IPS DF 6.9 (cell line): ENCODE results near the gene CENPE.
"Not testable (repeated sequence)": the region's sequence is repeated elsewhere in the genome, so short reads cannot be mapped to it uniquely, and the experiment has no call there.

ENCODE experiments used
- DNase-seq: peaks from one replicate; pipeline ENCODE4 v3.0.0-alpha.2; 2013; ENCODE audit warnings: low read depth, low spot score
- H3K27ac ChIP-seq: one replicate; pipeline ENCODE4 v1.5.1; 2013; ENCODE audit warnings: low read length, control low read depth
- H3K27me3 ChIP-seq: 2 replicates; pipeline ENCODE4 v1.6.1; 2013; ENCODE audit warnings: mild to moderate bottlenecking, low read length; ENCODE audit not compliant: control insufficient read depth, insufficient read depth
- H3K36me3 ChIP-seq: 2 replicates; pipeline ENCODE4 v1.6.1; 2013; ENCODE audit warnings: low read length; ENCODE audit not compliant: control insufficient read depth, insufficient read depth
- H3K4me1 ChIP-seq: 2 replicates; pipeline ENCODE4 v1.6.1; 2013; ENCODE audit warnings: low read length; ENCODE audit not compliant: control insufficient read depth, insufficient read depth
- H3K4me3 ChIP-seq: 2 replicates; pipeline ENCODE4 v1.5.1; 2013; ENCODE audit warnings: mild to moderate bottlenecking, low read length
- H3K9me3 ChIP-seq: 2 replicates; pipeline ENCODE4 v1.6.1; 2013; ENCODE audit warnings: low read length, inconsistent platforms; ENCODE audit not compliant: control insufficient read depth, insufficient read depth
- WGBS: extraction: QIAGEN DNeasy Blood & Tissue Kit; methylation state at CpG from one replicate; pipeline ENCODE4 v1.1.7; 2013; ENCODE audit warnings: mixed read lengths, missing lambda C conversion rate; ENCODE audit not compliant: insufficient read length, insufficient coverage; 5-methylcytosine and 5-hydroxymethylcytosine counted together

The CENPE gene

GRCh38 chr4:103171006-103171405 is 27.1 kb downstream of the CENPE start:
- H3K4me1 ChIP-seq, result no peaks in the 10 kb centered on the region
- no peak for DNase-seq
- no peaks in the 10 kb centered on the region for H3K9me3 ChIP-seq
- H3K36me3 ChIP-seq, result peaks cover 7% of the 10 kb centered on the region
- H3K27ac ChIP-seq, result no peak overlapping the region
- no peaks in the 10 kb centered on the region for H3K27me3 ChIP-seq
- H3K4me3 ChIP-seq, result no peak overlapping the region

- H3K9me3 ChIP-seq, H3K27ac ChIP-seq, H3K4me1 ChIP-seq, H3K27me3 ChIP-seq, DNase-seq, H3K36me3 ChIP-seq, H3K4me3 ChIP-seq: not testable (repeated sequence)
- no CpG with 5 or more reads among the region's 2 CpGs for WGBS
These were observed 28.4 kb downstream of the CENPE start for GRCh38 chr4:103169750-103170149.

GRCh38 chr4:103168993-103169392 is 29.1 kb downstream of the CENPE start:
- H3K9me3 ChIP-seq, result no peaks in the 10 kb centered on the region
- no peaks in the 10 kb centered on the region for H3K4me1 ChIP-seq
- no CpG with 5 or more reads among the region's 1 CpG for WGBS
- no peak for DNase-seq
- H3K4me3 ChIP-seq, result no peak overlapping the region
- no peak overlapping the region for H3K27ac ChIP-seq
- peaks cover 7% of the 10 kb centered on the region for H3K36me3 ChIP-seq
- no peaks in the 10 kb centered on the region for H3K27me3 ChIP-seq

- no peak overlapping the region for H3K27ac ChIP-seq
- WGBS, result no CpG with 5 or more reads among the region's 2 CpGs
- H3K9me3 ChIP-seq, result no peaks in the 10 kb centered on the region
- H3K4me3 ChIP-seq, result no peak overlapping the region
- no peaks in the 10 kb centered on the region for H3K36me3 ChIP-seq
- no peak for DNase-seq
- no peaks in the 10 kb centered on the region for H3K4me1 ChIP-seq
- no peaks in the 10 kb centered on the region for H3K27me3 ChIP-seq
These were observed 36.0 kb downstream of the CENPE start for GRCh38 chr4:103162176-103162575.

GRCh38 chr4:103158760-103159159 is 39.4 kb downstream of the CENPE start:
- Histone ChIP-seq H3K4me1 (no peaks in the 10 kb centered on the region), H3K36me3 (no peaks in the 10 kb centered on the region), H3K27ac (no peak overlapping the region), H3K4me3 (no peak overlapping the region), H3K27me3 (no peaks in the 10 kb centered on the region), H3K9me3 (no peaks in the 10 kb centered on the region)
- DNase-seq, result no peak
- no CpG with 5 or more reads among the region's 4 CpGs for WGBS

- Histone ChIP-seq H3K27ac (no peak overlapping the region), H3K36me3 (no peaks in the 10 kb centered on the region; the same call in 1 of the 2 replicates), H3K4me1 (no peaks in the 10 kb centered on the region), H3K27me3 (no peaks in the 10 kb centered on the region), H3K9me3 (no peaks in the 10 kb centered on the region), H3K4me3 (no peak overlapping the region)
- WGBS, result no CpG with 5 or more reads among the region's 3 CpGs
- DNase-seq, result no peak
These were observed 42.0 kb downstream of the CENPE start for GRCh38 chr4:103156106-103156505.

GRCh38 chr4:103152381-103152780 is 45.8 kb downstream of the CENPE start:
- no peaks in the 10 kb centered on the region for H3K4me1 ChIP-seq
- H3K36me3 ChIP-seq, result no peaks in the 10 kb centered on the region; the same call in 1 of the 2 replicates
- DNase-seq, result no peak
- no CpG with 5 or more reads among the region's 3 CpGs for WGBS
- H3K9me3 ChIP-seq, result no peaks in the 10 kb centered on the region
- H3K27me3 ChIP-seq, result no peaks in the 10 kb centered on the region
- H3K4me3 ChIP-seq, result no peak overlapping the region
- H3K27ac ChIP-seq, result no peak overlapping the region

- Histone ChIP-seq H3K36me3 (no peaks in the 10 kb centered on the region; the same call in 1 of the 2 replicates), H3K27me3 (no peaks in the 10 kb centered on the region), H3K27ac (no peak overlapping the region), H3K4me3 (no peak overlapping the region), H3K4me1 (no peaks in the 10 kb centered on the region), H3K9me3 (no peaks in the 10 kb centered on the region)
- no CpG with 5 or more reads among the region's 1 CpG for WGBS
- no peak for DNase-seq
These were observed 47.5 kb downstream of the CENPE start for GRCh38 chr4:103150677-103151076.

- H3K4me1 ChIP-seq, result no peaks in the 10 kb centered on the region
- H3K27ac ChIP-seq, result no peak overlapping the region
- no peak overlapping the region for H3K4me3 ChIP-seq
- H3K27me3 ChIP-seq, result no peaks in the 10 kb centered on the region
- peaks cover 2% of the 10 kb centered on the region; the same call in 1 of the 2 replicates for H3K36me3 ChIP-seq
- no peak for DNase-seq
- H3K9me3 ChIP-seq, result no peaks in the 10 kb centered on the region
- WGBS, result no CpG with 5 or more reads among the region's 4 CpGs
These were observed 53.2 kb downstream of the CENPE start for GRCh38 chr4:103144926-103145325.

- Histone ChIP-seq H3K9me3 (no peaks in the 10 kb centered on the region; the same call in 1 of the 2 replicates), H3K4me3 (no peak overlapping the region), H3K27me3 (no peaks in the 10 kb centered on the region), H3K27ac (no peak overlapping the region), H3K4me1 (no peaks in the 10 kb centered on the region), H3K36me3 (peaks cover 4% of the 10 kb centered on the region; the same call in 1 of the 2 replicates)
- DNase-seq, result no peak
- no CpG with 5 or more reads among the region's 1 CpG for WGBS
These were observed 60.7 kb downstream of the CENPE start for GRCh38 chr4:103137446-103137827.

GRCh38 chr4:103136671-103137445 is 61.3 kb downstream of the CENPE start:
- H3K27ac ChIP-seq, result no peak overlapping the region
- DNase-seq, result no peak
- peaks cover 8% of the 10 kb centered on the region; the same call in 1 of the 2 replicates for H3K36me3 ChIP-seq
- WGBS, result no CpG with 5 or more reads among the region's 1 CpG
- no peaks in the 10 kb centered on the region for H3K4me1 ChIP-seq
- no peaks in the 10 kb centered on the region; the same call in 1 of the 2 replicates for H3K9me3 ChIP-seq
- no peaks in the 10 kb centered on the region for H3K27me3 ChIP-seq
- no peak overlapping the region for H3K4me3 ChIP-seq
